NK-92 (cell line): ENCODE results near the gene H2AZ2.
"Not testable (repeated sequence)": the region's sequence is repeated elsewhere in the genome, so short reads cannot be mapped to it uniquely, and the experiment has no call there.

Source experiments
- DNase-seq: peaks from one replicate; lab custom pipeline; 2025; ENCODE audit not compliant: unreplicated experiment; lab: John Stamatoyannopoulos, UW

H2AZ2 gene

DNA sequence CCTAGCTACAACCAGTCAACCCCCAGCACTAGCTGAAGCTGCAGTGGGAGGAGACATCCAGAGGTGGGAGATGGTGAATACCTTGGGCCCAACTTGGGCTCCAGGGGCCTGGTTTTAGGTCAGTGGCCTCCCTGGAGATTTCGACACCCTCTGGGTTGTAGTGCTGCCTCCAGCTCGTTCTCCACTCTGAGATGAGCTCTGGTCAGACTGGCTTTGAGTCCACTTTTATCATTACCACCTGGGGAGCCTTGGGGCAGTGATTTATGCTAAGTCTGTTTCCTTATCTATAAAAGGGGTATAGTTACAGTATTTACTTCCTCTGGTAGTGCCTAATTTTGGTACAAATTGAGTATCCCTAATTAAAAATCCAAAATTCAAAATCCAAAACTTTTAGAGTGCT, 28.6 kb downstream of the H2AZ2 start:
- DNase-seq = no peak

- DNase-seq = no peak
Observed at GRCh38 chr7:44814919-44815318, 33.0 kb downstream of the H2AZ2 start.

GRCh38 chr7:44811571-44811970, 36.3 kb downstream of the H2AZ2 start:
- DNase-seq = no peak

GRCh38 chr7:44811093-44811492, 36.8 kb downstream of the H2AZ2 start:
- DNase-seq = no peak

GRCh38 chr7:44808914-44809393, 38.9 kb downstream of the H2AZ2 start:
- no peak for DNase-seq

GRCh38 chr7:44805950-44806349, 41.9 kb downstream of the H2AZ2 start:
- no peak for DNase-seq

- DNase-seq = not testable (repeated sequence)
Observed at GRCh38 chr7:44803828-44804519, 43.9 kb downstream of the H2AZ2 start.

- DNase-seq = no peak
Observed at GRCh38 chr7:44802418-44803025, 45.4 kb downstream of the H2AZ2 start.

GRCh38 chr7:44801890-44802289, 46.0 kb downstream of the H2AZ2 start:
- no peak for DNase-seq

DNA sequence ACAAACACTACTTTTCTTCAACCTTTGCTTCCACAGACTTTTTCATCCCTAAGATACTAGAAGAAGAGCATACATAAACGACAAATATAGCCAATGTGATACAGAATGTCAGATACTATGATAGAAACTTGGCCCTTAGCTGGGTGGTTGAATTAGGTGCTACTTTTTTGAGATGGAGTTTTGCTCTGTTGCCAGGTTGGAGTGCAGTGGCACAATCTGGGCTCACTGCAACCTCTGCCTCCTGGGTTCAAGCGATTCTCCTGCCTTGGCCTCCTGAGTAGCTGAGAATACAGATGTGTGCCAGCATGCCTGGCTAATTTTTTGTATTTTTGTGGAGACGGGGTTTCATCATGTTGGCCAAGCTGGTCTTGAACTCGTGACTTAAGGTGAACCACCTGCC, 47.9 kb downstream of the H2AZ2 start:
- DNase-seq = no peak

- DNase-seq = no peak
Observed at GRCh38 chr7:44798649-44799305, 49.1 kb downstream of the H2AZ2 start.

DNA sequence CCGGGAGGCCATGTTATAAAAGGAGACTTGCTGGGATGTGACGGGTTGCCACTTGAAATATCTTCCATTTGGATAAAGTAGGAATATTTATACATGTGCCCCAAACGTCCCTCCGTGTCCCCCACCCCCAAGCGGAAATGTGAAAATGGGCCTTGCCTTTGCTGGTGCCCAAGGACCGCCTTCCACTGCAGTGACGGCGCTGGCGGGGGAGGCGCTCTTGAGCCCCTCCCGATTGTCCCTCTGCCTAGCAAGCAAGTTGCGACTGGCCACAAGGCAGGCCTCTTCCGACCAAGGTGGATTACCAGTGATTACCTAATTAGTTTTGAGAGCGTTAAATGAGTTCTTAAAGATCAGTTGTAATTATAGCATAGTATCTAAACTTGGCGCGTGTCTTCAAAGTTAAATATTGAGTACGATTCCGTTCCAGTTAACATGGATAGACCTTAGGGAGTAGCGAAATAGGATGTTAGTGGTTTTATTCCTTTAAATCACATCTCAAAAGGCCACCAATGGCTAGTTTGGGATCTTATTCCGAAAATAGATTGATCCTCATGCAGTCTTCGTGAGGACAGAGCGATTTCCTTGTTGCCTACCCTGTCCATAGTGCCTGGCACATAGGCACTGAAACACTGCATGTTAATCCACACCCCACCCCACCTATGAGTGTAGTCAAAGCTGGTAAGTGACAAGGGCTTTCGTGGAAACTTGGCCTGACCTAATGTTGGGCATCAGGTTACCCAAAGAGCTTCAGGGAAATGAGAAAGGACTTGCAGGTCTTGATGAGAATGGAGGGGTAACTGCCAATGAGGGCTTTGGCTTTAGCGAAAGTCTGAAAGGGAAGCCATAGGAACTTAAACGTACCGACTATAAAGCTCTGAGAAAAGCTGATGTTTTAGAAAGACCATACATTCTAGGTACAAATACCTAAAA, 50.3 kb downstream of the H2AZ2 start:
- peak; percentile 26 for DNase-seq

DNA sequence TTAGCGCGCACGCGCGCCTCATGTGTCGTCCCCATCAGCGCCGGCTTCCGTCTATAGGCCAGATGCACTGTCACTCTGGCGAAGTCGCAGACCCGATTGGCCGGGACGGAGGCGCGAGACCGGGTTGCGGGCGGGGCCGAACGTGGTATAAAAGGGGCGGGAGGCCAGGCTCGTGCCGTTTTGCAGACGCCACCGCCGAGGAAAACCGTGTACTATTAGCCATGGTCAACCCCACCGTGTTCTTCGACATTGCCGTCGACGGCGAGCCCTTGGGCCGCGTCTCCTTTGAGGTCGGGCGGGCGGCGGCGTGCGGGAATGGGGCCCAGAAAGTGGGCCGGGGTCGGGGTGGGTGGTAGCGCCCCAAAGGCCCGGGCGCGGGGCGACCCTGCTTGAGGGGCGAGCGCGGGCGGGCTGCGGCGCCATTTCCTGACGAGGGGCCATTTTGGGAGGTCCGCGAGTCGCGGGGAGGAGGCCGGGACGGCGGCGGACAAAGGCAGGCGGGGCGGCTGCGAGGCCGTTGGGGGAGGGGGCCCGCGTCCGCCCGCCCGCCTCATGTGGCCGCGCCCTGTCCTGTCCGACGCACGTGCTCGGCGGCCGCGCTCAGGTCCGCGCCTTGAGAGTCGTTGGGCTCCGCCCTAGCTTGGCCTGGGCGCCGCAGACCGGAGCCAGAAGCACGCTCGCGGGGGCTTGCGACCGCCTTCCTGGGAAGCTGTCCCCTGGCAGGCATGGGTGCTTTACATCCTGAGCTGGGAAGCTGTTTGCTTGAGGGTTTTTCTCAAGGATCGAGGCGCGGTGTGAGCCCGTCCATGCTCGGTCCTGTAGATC, 51.2 kb downstream of the H2AZ2 start, which contains the start of gene PPIA:
TSS of gene PPIA (plus strand) at position 178 of the 825 bp plus-strand sequence. CDS start at position 222, 44 bp downstream.
- peak; percentile 87 for DNase-seq

DNA sequence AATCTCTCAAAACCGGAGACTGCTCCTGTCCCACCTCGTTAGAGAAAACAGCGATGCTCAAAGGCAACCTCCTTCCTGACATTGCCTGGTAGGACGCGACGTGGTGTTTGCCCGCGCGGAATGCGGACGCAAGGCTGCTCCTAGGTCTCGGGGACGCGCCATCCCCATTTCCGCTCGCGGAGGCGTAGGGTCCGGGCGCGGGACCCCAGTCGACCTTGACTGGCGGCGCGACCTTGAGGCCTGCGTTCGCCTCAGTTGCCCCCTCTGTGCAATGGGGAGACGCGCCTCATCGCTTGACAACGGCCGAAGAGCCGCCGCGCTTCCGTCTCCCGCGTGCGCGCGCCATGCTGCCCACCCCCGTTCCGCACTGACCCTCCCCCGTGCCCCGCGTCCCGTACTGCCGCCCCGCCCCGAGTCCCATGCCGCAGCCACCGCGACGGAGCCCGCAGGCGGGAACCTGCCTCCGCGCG, 51.8 kb downstream of the H2AZ2 start:
- DNase-seq = no peak

- no peak for DNase-seq
Observed at GRCh38 chr7:44794331-44794730, 53.6 kb downstream of the H2AZ2 start.

DNA sequence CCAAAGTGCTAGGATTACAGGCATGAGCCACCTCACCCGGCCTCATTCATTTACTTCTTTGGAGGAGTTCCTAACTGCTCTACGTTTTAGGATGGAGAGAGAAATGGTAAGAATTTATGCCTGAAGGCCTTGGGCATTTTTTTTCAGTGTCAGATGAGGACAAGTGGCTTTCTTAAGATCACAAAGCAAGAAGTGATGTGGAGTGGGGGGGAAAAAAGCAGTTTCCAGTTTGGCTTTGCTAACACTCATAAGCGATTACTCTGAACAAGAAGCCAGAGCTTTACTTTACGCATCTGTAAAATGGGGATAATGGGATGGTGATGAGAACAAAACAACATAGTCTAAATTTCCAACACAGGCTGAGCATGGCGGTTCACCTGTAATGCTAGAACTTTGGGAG, 54.0 kb downstream of the H2AZ2 start:
- DNase-seq = no peak

GRCh38 chr7:44791278-44792219, 56.3 kb downstream of the H2AZ2 start:
- no peak for DNase-seq

- DNase-seq = no peak
Observed at GRCh38 chr7:44789990-44790389, 57.9 kb downstream of the H2AZ2 start.

DNA sequence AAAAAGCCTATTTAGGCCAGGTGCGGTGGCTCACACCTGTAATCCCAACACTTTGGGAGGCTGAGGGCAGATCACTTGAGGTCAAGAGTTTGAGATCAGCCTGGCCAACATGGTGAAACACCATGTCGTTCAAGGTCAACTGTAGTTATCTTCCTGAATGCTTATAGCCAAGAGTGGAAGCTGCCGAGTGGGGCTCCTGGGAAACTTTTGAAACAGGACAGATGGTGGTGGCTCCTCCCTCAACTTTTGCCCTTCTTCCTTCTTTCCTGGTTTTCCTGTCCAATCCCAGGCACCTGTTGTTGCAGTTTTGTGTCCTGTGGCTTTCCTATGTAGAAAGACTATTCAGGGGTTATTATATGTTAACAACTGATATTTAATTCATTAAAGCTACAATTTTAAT, 60.1 kb downstream of the H2AZ2 start:
- no peak for DNase-seq
